GM18519 (cell line): Measurements from ENCODE around the gene KRTAP5-10.
"Not testable (repeated sequence)": the region's sequence is repeated elsewhere in the genome, so short reads cannot be mapped to it uniquely, and the experiment has no call there.

ENCODE experiments used
- ATAC-seq: cut with Tn5 transposase; IDR thresholded peaks from one replicate; pipeline ENCODE4 v1.9.1; 2021; ENCODE audit warnings: mild to moderate bottlenecking, moderate library complexity; ENCODE audit not compliant: unreplicated experiment, low FRiP score

The KRTAP5-10 gene

DNA sequence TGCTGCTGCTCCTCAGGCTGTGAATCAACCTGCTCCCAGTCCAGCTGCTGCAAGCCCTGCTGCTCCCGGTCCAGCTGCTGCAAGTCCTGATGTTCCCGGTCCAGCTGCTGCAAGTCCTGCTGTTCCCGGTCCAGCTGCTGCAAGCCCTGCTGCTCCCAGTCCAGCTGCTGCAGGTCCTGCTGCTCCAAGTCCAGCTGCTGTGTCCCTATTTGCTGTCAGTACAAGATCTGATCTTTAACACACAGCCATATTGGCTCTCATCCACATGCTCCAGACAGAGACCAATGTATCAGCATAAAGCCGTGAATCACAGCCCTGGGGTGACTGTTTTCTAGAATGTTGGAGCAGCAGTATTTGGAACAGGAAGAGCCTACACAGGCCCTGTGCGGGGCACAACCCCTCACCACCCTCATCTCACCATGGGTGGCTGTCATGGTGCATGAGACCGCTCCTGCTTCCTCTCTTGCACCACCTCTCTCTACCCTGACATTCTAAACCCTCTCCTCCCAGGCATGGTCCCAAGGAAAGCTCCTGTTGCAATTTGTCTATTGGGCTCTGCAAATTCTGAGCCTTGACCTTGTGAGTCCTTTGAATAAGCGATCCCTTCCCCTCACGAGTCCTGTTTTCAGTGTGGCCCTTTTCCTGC, 3.5 kb downstream of the KRTAP5-10 start:
- ATAC-seq: no peak

DNA sequence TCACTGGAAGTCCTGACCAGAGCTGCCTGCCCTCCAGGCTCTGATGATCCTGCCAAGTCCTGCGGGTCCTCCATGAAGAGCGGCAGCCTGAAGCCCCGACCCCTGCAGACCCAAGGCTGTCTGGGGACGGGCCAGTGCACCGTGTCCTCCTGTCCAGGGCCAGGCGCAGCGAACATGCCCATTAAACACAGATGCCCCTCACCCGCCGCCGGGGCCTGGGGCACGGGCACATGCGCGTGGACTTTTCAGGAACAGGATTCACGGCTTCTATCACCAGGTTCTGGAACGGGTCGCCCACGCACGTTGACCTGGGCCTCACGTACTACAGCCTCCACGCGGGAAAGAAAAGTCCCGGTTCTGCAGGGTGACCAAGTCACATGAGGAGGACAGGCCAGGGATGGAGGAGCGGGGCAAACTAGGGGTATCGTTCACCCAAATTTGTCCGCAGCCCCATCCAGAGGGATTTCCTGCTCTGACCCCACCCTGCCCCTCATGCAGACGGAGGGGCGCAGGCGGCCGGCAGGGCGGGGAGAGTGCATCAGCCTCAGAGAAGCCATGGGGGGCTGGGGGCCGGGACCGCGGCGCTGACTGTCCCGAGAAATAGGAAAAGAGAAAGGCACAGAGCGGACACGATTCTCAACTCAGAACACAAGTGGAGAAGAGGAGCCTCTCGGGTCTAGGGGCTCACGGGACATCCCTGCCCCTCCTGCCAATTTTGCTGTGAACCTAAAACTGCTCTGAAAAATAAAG, 5.9 kb downstream of the KRTAP5-10 start:
- not testable (repeated sequence) for ATAC-seq

DNA sequence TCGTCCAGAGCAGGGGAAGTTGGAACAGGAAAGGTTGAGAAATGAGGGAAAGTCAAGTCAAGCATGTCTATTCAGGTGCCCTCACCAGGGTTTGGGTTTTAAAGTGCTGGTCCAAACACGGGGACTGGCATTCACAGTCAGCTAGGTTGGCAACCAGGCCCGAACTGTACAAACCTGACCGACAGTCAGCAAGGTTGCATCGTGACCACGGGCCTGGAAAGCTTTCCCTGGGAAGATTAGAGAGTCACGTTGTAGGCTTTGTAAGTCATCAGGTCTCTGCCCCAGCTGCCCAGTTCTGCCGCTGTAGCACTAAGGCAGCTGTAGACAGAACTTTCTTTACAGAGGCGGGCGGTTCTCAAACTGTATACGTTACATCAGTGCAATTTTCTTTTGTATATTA, 7.4 kb downstream of the KRTAP5-10 start:
- ATAC-seq: no peak

DNA sequence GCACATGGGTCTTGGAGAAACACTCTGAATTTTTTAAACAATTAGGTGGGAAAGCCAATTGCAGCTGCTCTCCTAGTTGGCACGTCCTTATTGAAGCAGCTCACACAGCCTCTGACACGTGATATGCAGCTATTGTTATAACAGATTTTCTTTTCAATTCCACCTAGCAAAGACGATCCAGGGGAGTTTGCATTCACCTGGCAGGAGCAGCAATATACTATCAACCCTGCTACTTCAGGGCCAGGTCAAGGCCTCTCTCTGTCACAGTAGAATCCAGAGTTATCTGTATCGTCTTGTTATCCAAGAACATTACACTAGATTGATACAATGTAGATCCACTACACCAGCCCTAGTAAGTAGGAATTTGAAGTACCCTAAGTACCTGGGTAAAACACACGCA, 9.1 kb downstream of the KRTAP5-10 start:
- ATAC-seq: no peak

DNA sequence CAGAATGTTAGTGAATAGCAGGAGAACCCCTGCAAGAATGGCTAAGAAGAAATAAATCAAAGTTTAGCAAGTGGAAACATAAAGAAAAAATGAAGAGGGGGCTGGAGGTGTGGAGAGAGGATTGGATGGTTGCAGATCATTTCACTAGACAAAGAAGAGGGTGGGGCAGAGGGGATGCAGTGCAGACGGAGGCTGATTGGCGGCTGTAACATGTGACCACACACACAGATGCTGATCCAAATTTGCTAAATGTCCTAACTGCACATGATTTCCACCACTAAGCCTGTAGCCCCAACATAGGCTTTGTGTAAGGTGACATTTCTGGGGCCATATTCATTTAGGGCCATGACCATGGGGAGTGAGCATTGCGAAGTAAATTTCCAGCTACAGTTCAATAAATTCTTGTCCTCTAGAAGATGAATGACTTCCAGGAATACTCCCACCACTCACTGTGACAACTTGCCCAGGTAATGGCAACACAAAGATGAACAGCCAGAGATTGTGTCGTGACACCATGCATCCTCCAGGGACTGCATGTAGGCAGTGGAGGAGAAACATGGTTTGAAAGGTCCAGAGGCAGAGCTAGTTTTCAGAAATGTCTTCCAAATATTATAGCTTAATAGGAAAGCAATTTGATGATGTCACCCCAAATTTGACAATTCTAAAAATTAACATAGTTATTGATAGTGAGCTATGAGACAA, 10.5 kb downstream of the KRTAP5-10 start:
- ATAC-seq: no peak

DNA sequence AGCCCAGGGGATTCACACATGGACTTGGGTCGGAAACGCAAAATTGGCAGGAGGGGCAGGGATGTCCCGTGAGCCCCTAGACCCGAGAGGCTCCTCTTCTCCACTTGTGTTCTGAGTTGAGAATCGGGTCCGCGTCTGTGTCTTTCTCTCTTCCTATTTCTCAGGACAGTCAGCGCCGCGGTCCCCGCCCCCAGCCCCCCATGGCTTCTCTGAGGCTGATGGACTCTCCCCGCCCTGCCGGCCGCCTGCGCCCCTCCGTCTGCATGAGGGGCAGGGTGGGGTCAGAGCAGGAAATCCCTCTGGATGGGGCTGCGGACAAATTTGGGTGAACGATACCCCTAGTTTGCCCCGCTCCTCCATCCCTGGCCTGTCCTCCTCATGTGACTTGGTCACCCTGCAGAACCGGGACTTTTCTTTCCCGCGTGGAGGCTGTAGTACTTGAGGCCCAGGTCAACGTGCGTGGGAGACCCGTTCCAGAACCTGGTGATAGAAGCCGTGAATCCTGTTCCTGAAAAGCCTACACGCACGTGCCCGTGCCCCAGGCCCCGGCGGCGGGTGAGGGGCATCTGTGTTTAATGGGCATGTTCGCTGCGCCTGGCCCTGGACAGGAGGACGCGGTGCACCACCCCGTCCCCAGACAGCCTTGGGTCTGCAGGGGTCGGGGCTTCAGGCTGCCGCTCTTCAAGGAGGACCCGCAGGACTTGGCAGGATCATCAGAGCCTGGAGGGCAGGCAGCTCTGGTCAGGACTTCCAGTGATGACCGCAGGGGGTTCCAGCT, 11.5 kb downstream of the KRTAP5-10 start:
- ATAC-seq: not testable (repeated sequence)

DNA sequence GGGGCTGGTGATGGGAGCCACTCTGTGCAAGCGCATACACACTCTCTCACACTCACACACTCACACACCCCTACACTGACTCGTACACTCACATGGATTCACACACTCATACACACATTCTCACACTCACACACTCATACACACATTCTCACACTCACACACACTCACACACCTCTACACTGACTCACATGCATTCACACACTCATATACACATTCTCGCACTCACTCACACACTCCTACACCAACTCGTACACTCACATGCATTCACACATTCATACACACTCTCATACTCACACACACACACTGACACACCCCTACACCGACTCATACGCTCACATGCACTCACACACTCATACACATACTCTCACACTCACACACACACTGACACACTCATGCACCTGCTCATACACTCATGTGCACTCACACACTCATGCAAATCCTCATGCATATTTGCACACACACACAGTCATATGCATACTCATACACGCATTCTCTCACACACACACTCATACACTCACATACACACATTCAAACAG, 12.2 kb downstream of the KRTAP5-10 start:
- no peak for ATAC-seq

DNA sequence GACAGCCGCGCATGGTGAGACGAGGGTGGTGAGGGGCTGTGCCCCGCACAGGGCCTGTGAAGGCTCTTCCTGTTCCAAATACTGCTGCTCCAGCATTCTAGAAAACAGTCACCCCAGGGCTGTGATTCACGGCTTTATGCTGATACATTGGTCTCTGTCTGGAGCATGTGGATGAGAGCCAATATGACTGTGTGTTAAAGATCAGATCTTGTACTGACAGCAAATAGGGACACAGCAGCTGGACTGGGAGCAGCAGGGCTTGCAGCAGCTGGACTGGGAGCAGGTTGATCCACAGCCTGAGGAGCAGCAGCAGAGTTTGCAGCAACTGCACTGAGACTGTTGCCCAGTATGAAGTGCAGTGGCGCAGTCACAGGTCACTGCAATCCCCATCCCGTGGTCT, 14.2 kb downstream of the KRTAP5-10 start:
- ATAC-seq: not testable (repeated sequence)

DNA sequence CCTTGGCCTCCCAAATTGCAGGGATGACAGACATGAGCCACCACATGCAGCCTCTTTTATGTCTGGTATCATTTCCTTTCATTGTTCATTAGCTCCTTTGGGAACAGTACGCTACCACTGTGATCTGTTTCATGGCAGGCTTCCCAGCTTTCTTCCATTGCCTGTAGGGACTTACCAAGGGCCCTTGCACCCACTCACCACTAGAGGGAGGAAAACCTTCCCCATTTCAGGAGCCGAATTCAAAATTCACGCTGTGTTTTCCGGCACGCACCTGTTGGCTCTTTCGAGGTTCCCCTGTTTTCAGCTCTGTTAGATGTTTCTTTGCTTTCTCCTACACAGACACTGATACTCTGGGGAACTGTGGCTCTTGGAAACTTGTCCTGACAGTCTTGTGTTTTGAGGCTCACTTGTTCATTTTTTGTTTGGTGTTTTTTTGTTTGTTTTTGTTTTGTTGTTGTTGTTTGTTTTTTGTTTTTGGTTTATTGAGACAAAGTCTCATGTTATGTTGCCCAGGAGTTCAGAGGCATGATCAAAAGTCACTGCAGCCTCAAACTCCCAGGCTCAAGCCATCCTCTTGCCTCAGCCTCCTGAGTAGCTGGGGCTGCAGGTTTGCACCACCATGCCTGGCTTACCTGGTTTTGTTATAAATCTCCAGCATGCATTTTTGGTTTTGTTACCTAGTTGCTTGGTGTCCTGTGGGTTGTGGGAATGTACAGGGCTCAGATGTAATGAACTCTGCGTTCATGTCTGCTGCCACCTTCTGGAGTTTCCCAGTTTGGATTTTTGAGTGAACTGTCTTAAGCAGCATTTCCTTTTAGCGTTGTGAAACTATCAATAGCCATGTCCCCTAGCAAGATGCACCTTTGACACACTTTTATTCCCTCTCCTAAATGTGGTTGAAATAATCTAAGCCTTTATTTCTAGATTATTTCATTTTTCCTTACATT, 15.0 kb downstream of the KRTAP5-10 start:
- ATAC-seq: no peak

DNA sequence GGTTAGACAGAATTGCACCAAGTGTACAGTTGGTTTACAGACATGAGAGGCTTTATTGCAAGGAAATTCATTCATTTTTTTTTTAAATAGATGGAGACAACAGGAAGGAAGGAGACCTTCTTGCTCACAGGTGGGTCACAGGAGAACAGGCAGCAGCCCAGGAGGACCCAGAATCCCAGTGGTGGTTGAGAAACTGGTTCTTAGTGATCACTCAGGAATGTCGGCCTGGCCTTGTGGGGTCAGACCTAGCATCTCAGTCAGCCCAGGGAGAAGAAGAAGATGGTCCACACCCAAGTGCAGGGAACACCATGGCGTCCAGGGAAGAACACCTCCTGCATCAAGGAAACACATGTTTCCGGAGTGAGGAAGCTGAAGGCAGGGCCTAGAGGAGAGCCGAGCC, 16.5 kb downstream of the KRTAP5-10 start:
- ATAC-seq: no peak

DNA sequence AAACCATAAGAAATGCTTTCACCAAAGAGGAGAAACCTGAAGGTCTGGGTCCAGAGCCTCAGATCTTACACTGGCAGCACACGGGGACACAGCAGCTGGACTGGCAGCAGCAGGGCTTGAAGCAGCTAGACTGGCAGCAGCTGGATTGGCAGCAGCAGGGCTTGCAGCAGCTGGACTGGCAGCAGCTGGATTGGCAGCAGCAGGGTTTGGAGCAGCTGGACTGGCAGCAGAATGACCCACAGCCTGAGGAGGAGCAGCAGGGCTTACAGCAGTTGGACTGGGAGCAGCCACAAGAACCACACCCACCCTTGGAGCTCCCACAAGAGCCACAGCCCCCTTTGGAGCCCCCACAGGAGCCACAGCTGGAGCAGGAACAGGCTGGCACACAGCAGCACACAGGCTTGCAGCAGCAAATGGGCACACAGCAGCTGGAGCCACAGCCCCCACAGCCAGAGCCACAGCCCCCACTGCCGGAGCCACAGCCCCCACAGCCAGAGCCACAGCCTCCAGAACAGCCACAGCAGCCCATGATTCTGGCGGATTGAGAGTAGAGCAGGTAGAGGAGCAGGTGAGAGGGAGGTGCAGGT, 17.0 kb downstream of the KRTAP5-10 start, which contains the start of gene KRTAP5-11:
TSS of gene KRTAP5-11 (minus strand) at position 567 of the 587 bp plus-strand sequence. CDS start at position 529, 38 bp downstream.
- no peak for ATAC-seq

DNA sequence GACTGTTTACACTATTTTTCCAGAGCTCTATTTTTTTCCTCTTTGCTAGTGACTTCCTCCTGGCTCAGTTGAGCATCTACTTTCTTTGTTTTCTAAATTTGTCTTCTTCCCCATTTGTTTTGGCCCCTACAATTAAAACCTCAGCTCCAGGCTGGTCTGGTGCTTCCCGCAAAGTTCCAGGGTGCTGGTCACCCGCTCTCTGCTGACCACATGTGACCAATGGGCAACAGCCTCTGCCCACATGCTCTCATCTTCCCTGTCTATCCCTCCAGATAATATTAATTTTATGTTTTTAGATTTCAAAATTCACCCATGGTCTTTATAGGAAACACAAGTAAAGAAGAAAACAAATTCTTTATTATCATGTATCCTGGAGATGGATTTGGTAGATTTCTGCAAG, 17.6 kb downstream of the KRTAP5-10 start:
- ATAC-seq: not testable (repeated sequence)

DNA sequence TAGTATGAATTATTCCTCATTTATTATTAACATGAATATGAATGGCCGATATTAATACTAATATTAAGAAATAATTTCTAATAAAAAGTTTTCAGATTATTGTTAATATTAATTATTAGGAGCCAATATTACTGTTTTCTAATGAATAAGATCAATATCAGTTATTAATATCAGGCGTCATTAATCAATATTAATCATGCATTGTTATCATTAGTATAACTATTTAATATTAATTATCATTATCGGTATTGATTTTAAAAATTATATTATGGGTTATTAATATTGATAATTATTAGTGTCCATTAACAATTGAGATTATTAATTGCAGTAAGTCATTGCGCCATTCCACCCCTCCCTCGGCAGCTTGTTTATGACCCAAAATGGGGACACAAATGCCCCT, 20.3 kb downstream of the KRTAP5-10 start:
- not testable (repeated sequence) for ATAC-seq

DNA sequence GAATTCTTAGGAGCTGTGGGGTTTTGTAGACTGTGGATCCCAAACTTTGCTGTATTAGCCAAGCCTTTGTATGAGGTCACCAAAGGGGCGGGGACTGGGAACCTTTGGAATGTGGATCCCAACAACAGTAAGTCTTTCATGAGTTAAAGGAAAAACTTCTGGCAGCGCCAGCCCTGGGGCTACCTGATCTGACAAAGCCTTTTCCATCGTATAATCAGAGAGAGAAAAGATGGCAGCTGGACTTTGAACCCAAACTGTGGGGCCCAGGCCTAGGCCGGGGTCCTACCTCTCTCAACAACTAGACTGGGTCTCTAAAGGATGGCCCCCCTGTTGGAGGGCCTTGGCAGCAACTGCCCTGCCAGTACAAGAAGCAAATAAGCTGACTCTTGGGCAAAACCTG, 23.0 kb downstream of the KRTAP5-10 start:
- not testable (repeated sequence) for ATAC-seq

DNA sequence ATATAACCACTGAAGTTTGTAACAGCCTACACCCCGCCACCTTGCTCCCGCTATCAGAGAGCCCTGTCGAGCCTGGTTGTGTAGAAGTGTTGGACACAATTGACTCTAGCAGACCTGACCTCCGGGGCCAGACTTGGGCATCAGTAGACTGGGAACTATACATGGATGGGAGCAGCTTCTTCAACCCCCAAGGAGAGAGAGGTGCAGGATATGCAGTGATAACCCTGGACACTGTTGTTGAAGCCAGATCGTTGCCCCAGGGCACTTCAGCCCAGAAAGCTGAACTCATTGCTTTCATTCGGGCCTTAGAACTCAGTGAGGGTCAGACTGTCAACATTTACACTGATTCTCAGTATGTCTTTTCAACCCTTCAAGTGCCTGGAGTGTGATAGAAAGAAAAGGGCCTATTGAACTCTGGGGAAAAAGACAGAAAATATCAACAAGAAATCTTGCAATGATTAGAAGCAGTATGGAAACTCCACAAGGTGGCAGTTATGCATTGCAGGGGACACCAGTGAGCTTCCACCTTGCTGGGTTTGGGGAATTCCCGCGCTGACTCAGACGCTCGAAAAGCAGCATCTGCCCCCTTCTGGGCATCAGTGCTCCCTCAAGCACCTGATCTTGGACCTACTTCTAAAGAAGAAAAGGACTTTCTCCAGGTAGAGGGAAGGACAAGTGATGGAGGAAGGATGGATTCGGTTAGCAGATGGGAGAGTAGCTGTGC, 23.6 kb downstream of the KRTAP5-10 start:
- not testable (repeated sequence) for ATAC-seq

DNA sequence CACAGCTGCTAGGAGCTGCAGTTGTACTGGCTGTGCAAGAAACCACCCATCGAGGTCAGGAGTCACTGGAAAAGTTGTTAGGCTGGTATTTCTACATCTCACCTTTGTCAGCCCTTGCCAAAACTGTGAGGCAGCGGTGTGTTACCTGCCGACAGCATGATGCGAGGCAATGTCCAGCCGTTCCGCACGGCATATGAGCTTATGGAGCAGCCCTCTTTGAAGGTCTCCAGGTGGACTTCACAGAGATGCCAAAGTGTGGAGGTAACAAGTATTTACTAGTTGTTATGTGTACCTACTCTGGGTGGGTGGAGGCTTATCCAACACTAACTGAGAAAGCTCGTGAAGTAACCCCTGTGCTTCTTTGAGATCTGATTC, 24.2 kb downstream of the KRTAP5-10 start:
- not testable (repeated sequence) for ATAC-seq

DNA sequence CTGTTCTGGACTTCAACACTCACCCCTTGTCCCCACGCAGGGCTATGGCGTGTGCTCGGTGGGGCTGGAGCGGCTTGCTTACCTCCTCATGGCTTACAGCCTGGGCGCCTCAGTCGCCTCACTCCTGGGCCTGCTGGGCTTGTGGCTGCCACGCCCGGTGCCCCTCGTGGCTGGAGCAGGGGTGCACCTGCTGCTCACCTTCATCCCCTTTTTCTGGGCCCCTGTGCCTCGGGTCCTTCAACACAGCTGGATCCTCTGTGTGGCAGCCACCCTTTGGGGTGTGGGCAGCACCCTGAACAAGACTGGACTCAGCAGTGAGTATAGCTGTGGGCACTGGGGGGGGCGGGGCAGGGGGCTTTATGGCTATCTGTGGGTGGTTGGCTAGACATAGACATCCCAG, 37.9 kb downstream of the KRTAP5-10 start:
- ATAC-seq: not testable (repeated sequence)

DNA sequence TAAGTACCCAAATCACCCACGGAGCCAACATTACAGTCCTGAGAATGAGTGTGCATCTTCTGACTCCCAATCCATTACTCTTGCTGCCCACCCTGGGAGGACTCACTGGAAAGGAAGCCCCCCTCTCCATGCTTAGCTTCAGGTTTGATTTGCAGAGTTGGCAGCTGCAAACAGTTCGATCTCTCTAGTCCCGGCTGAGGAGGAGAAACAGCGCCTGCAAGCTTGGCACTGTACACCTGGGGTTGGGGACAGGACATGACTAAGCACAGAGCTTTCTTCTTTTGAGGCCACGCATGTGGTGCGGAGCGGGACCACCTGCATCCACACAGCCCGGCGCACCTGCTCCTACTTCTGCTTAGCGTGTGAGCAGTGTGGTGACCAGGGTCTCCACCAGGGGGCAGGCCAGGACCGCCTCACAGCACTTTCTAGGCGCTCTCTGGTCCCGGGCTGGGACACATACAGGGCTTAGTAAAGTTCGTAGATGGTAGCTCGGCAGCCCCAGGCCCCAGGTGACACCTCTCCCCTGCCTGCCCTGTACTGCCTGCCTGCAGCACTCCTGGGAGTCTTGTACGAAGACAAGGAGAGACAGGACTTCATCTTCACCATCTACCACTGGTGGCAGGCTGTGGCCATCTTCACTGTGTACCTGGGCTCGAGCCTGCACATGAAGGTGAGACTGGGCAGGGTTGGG, 39.6 kb downstream of the KRTAP5-10 start:
- not testable (repeated sequence) for ATAC-seq
